ENCODE results near the gene TCOF1.

The TCOF1 gene

GRCh38 chr5:150391986-150392385, 34.5 kb downstream of the TCOF1 start:
- DNase-seq = no peak

- DNase-seq = no peak
These were observed 35.2 kb downstream of the TCOF1 start for GRCh38 chr5:150392680-150393079.

GRCh38 chr5:150393096-150393645, 35.7 kb downstream of the TCOF1 start:
- DNase-seq = peak; percentile 16

- DNase-seq = peak; percentile 17
These were observed 36.6 kb downstream of the TCOF1 start for GRCh38 chr5:150394131-150394530.

- DNase-seq = peak; percentile 18
These were observed 37.6 kb downstream of the TCOF1 start for GRCh38 chr5:150394912-150395687.

- no peak for DNase-seq
These were observed 38.1 kb downstream of the TCOF1 start for GRCh38 chr5:150395688-150395975.

GRCh38 chr5:150396267-150396666, 38.8 kb downstream of the TCOF1 start:
- peak; percentile 17 for DNase-seq

- no peak for DNase-seq
These were observed 39.8 kb downstream of the TCOF1 start for GRCh38 chr5:150397146-150397781.

GRCh38 chr5:150397782-150398721, 40.6 kb downstream of the TCOF1 start:
- DNase-seq = peak; percentile 56

GRCh38 chr5:150398722-150399523, 41.4 kb downstream of the TCOF1 start:
- DNase-seq = peak; percentile 83

- DNase-seq = peak; percentile 77
These were observed 42.2 kb downstream of the TCOF1 start for GRCh38 chr5:150399524-150400211.

GRCh38 chr5:150400316-150401075, 43.0 kb downstream of the TCOF1 start:
- peak; percentile 58 for DNase-seq

- no peak for DNase-seq
These were observed 43.5 kb downstream of the TCOF1 start for GRCh38 chr5:150401076-150401375.

GRCh38 chr5:150401376-150402228, 44.1 kb downstream of the TCOF1 start:
- no peak for DNase-seq

- peak; percentile 33 for DNase-seq
These were observed 44.8 kb downstream of the TCOF1 start for GRCh38 chr5:150402229-150402773.

GRCh38 chr5:150402901-150403342, 45.4 kb downstream of the TCOF1 start:
- DNase-seq = peak; percentile 33

GRCh38 chr5:150404121-150404520, 46.6 kb downstream of the TCOF1 start:
- no peak for DNase-seq

GRCh38 chr5:150404535-150404934, 47.0 kb downstream of the TCOF1 start:
- no peak for DNase-seq

GRCh38 chr5:150404941-150405816, 47.7 kb downstream of the TCOF1 start:
- no peak for DNase-seq

All from CD4-positive, alpha-beta T cell treated with Interleukin-15 for 1 hour (primary cell).